CD4-positive, alpha-beta memory T cell (primary cell): ENCODE measurements around the gene FZD4. TPM values are rescaled to one million over a fixed set of nuclear protein-coding genes. Genes with fewer than 3 reads are reported as not detected.

Experiments used
- CTCF ChIA-PET: fragments of 350-600 bp; sonication (Branson Sonifier 250); formaldehyde crosslinking; loops from one replicate; lab custom pipeline; 2021; ENCODE audit warnings: inconsistent platforms; ENCODE audit not compliant: partially characterized antibody; lab: Charles Lee
- POLR2A ChIA-PET: fragments of 350-600 bp; sonication (Branson Sonifier 250); formaldehyde crosslinking; loops from one replicate; lab custom pipeline; 2021; ENCODE audit not compliant: partially characterized antibody; lab: Charles Lee
- DNase-seq, 5 donors: peaks; one replicate each; pipeline versions ENCODE4 v3.0.0 to v3.0.0-alpha.2; 2020 to 2022; ENCODE audit warnings: mixed read lengths in 1 of 5
- H3K27ac ChIP-seq: one replicate; pipeline ENCODE4 v1.7.0; 2013; ENCODE audit warnings: low read depth, low read length
- H3K27me3 ChIP-seq: 2 replicates; pipeline ENCODE4 v1.7.0; 2013; ENCODE audit warnings: mild to moderate bottlenecking, low read length, moderate library complexity; ENCODE audit not compliant: insufficient read depth
- H3K36me3 ChIP-seq: 2 replicates; pipeline ENCODE4 v1.7.0; 2013; ENCODE audit warnings: mild to moderate bottlenecking, low read length, moderate library complexity; ENCODE audit not compliant: insufficient read depth
- H3K4me1 ChIP-seq: 2 replicates; pipeline ENCODE4 v1.7.0; 2013; ENCODE audit warnings: mild to moderate bottlenecking, low read length, moderate library complexity; ENCODE audit not compliant: insufficient read depth
- H3K4me3 ChIP-seq, 2 donors: one replicate each; pipeline ENCODE4 v1.7.0; 2013; ENCODE audit warnings: low read length in 2 of 2, mild to moderate bottlenecking in 1 of 2
- H3K9me3 ChIP-seq, 2 donors: one replicate each; pipeline ENCODE4 v1.7.0; 2013; ENCODE audit warnings: low read length in 2 of 2, control low read depth in 1 of 2; ENCODE audit not compliant: control insufficient read depth in 1 of 2
- H3K27ac Mint-ChIP-seq, 7 donors: one replicate each; pipeline ENCODE4 v1.8.0; 2020 to 2021; ENCODE audit warnings: mixed read lengths in 7 of 7, mild to moderate bottlenecking in 6 of 7, inconsistent platforms in 3 of 7, moderate library complexity in 3 of 7
- H3K27me3 Mint-ChIP-seq, 2 donors: one replicate each; pipeline ENCODE4 v1.8.0; 2020 to 2021; ENCODE audit warnings: mixed read lengths in 2 of 2
- H3K36me3 Mint-ChIP-seq, 2 donors: one replicate each; pipeline ENCODE4 v1.8.0; 2020 to 2021; ENCODE audit warnings: mixed read lengths in 2 of 2, inconsistent platforms in 1 of 2, mild to moderate bottlenecking in 1 of 2
- H3K4me1 Mint-ChIP-seq, 4 donors: one replicate each; pipeline ENCODE4 v1.8.0; 2020 to 2021; ENCODE audit warnings: mixed read lengths in 4 of 4, mild to moderate bottlenecking in 1 of 4
- H3K4me3 Mint-ChIP-seq, 8 donors: one replicate each; pipeline ENCODE4 v1.8.0; 2020 to 2021; ENCODE audit warnings: mixed read lengths in 8 of 8, mild to moderate bottlenecking in 7 of 8, moderate library complexity in 6 of 8, inconsistent platforms in 3 of 8
- H3K9me3 Mint-ChIP-seq, 8 donors: one replicate each; pipeline ENCODE4 v1.8.0; 2020 to 2021; ENCODE audit warnings: mixed read lengths in 8 of 8, mild to moderate bottlenecking in 5 of 8, inconsistent platforms in 3 of 8, moderate library complexity in 1 of 8
- intact Hi-C: fragments of 100-400 bp; cut with micrococcal nuclease; formaldehyde crosslinking; loops from one replicate; pipeline ENCODE4 v1.15.1; 2023
- polyA plus RNA-seq, 2 donors: library from polyadenylated mRNA; unstranded; fragments of 300-500 nt; fragmentation: Illumina TruSeq; gene quantifications; one replicate each; pipeline ENCODE4 v1.2.3, GENCODE V29; 2021
- total RNA-seq, 2 experiments: library from RNA; stranded (reverse); gene quantifications; one replicate each; pipeline ENCODE4 v1.2.3, GENCODE V29; 2021

Gene FZD4
- total and polyA plus RNA-seq, 4 experiments from 2014 or later = 0.03 to 0.06 TPM; not detected in 2

- H3K4me1 Mint-ChIP-seq = peaks cover 0 to 9% (median 0%) of the 10 kb centered on the region in 4 donors
Measured at GRCh38 chr11:86930957-86931547, 24.1 kb downstream of the FZD4 start.

DNA sequence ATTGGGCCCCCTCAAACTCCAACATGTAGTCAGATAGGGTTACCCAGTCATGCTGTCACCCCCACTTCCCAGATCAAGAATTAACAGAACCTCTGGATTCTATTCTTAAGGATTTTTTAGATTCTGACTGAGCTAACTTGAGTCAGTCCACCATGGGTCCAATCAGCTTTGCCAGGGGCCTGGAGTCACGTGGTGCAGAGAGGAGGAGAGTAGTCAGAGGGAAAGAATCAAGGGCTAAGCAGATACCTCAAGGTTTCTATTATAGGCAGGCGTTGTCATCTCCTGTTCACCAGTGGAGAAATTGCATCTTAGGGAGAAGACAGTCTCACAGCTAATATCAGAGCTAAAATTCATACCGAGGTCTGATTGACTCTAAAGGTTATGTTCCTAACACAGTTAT lies 28.2 kb downstream of the FZD4 start:
- H3K4me1 ChIP-seq = no peaks in the 10 kb centered on the region
- no peaks in the 10 kb centered on the region for H3K9me3 ChIP-seq
- H3K4me3 ChIP-seq = no peak overlapping the region
- intact Hi-C loops = no loop called here
- CTCF ChIA-PET = interaction anchor here (5.3 kb wide), 1 partner anchor 12 kb away, joined by 21 read pairs; no protein-coding TSS in a partner anchor
- Mint-ChIP-seq H3K4me3 (no peak overlapping the region), H3K36me3 (no peaks in the 10 kb centered on the region), H3K4me1 (peaks cover 0 to 7% (median 0%) of the 10 kb centered on the region in 4 donors), H3K27ac (no peak overlapping the region), H3K27me3 (no peaks in the 10 kb centered on the region), H3K9me3 (no peaks in the 10 kb centered on the region)
- no peaks in the 10 kb centered on the region for H3K27me3 ChIP-seq
- H3K27ac ChIP-seq = no peak overlapping the region
- POLR2A ChIA-PET = no interaction called here
- no peaks in the 10 kb centered on the region for H3K36me3 ChIP-seq
- DNase-seq = no peak

More at GRCh38 chr11:86930957-86931547, 24.1 kb downstream of the FZD4 start:
- Mint-ChIP-seq H3K9me3 (no peaks in the 10 kb centered on the region), H3K27me3 (no peaks in the 10 kb centered on the region), H3K36me3 (no peaks in the 10 kb centered on the region), H3K27ac (no peak overlapping the region), H3K4me3 (no peak overlapping the region)
- no peaks in the 10 kb centered on the region for H3K27me3 ChIP-seq
- no peaks in the 10 kb centered on the region for H3K9me3 ChIP-seq
- CTCF ChIA-PET = interaction anchor here (1.6 kb wide), 1 partner anchor 8 kb away, joined by 5 read pairs; no protein-coding TSS in a partner anchor
- no peaks in the 10 kb centered on the region for H3K4me1 ChIP-seq
- no peak for DNase-seq
- H3K36me3 ChIP-seq = no peaks in the 10 kb centered on the region
- intact Hi-C loops = no loop called here
- H3K27ac ChIP-seq = no peak overlapping the region
- no peak overlapping the region for H3K4me3 ChIP-seq
- POLR2A ChIA-PET = no interaction called here

DNA sequence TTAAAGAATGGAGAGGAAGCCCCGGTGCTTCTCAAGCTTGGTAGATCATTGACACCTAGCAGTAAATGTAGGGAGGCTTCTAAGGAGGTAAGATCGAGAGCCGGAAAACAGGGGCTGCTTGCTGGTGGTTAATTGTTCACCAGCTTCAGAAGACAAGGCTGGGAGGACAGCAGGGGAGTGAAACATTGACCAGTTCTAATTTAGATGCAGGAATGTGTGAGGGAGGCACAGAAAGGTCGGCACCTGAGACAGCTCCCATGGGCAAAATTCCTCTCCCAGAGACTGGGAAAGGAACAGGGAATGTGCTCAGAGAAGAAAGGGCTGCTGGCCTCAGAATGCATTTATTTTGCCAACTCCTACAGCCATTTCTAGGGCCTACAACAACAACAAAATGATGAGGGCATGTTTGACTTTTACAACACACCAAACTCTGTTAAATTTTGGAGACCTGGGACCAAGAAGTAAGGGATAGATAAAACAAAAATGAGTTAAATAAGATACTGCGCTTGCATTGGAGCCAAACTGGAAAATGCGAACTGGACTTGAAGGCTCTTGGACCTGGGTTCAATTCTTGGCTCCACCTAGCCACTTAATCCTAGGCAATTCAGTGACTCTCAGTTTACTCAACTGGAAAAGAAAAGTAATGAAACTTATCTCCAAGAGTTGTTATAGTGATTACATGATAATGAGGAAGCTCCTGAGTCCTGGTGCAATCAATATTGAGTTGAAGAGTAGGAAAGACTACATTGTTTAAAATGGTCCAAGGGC lies 31.0 kb downstream of the FZD4 start:
- H3K27me3 Mint-ChIP-seq = no peaks in the 10 kb centered on the region
- POLR2A ChIA-PET = no interaction called here
- H3K36me3 Mint-ChIP-seq = no peaks in the 10 kb centered on the region
- Histone ChIP-seq H3K27me3 (no peaks in the 10 kb centered on the region), H3K36me3 (no peaks in the 10 kb centered on the region), H3K4me3 (no peak overlapping the region), H3K9me3 (no peaks in the 10 kb centered on the region), H3K4me1 (no peaks in the 10 kb centered on the region), H3K27ac (no peak overlapping the region)
- no peak overlapping the region for H3K27ac Mint-ChIP-seq
- H3K4me3 Mint-ChIP-seq = no peak overlapping the region
- no peaks in the 10 kb centered on the region for H3K4me1 Mint-ChIP-seq
- H3K9me3 Mint-ChIP-seq = no peaks in the 10 kb centered on the region
- intact Hi-C loops = no loop called here
- CTCF ChIA-PET = interaction anchor here (1.1 to 5.3 kb wide), 3 partner anchors 11 to 365 kb away, joined by 3 to 21 read pairs (median 3); no protein-coding TSS in a partner anchor
- no peak for DNase-seq

DNA sequence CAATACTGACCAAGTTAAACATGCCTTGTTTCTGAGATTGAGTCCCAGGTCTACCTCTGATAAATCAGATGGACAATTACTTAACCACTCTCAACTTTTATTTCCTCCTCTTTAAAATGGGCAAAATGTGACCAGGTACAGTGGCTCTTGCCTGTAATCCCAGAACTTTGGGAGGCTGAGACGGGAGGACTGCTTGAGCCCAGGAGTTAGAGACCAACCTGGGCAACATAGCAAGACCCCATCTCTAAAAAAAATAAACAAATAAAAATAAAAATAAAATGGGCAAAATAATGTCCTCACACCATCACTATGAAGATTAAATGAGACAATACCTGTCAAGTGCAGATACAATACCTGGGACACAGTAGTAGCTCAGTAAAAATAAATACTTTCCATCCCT lies 33.0 kb downstream of the FZD4 start:
- CTCF ChIA-PET = interaction anchor here (1.3 kb wide), 1 partner anchor 15 kb away, joined by 3 read pairs; no protein-coding TSS in a partner anchor
- no peak for DNase-seq
- H3K4me3 ChIP-seq = no peak overlapping the region

DNA sequence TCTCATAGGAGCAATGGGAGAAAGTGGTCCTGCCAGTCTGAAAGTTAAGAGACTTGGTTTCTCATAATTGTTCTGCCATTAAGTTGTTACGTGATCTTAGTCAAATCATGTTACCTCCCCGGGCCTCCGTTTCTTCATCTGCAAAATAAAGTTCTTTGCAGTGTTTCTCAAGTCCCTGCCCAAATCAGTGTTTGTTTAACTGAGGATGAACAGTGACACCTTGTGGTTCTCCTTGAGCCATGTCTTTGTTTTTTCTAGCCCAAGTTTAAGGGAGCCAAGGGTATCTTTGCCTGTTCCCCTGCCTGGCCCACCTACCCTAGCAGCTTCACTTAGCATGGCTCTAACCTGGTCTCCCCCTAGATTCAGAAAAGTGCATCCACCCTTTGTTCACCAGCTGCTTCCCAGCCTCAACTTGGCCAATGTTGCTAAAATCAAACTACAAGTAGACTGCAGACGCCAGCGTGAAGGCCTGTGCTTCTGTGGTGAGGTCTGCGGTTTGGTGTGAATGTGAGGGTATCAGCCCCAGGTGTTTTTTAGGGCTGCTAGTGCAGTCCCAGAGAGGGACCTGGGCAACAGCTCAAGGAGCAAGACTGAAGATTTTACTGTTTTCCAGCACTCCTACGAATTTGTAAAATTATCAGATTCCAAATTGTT lies 35.5 kb downstream of the FZD4 start:
- Mint-ChIP-seq H3K4me1 (peaks cover 0 to 8% (median 1%) of the 10 kb centered on the region in 4 donors), H3K27me3 (no peaks in the 10 kb centered on the region), H3K27ac (no peak overlapping the region), H3K9me3 (no peaks in the 10 kb centered on the region), H3K4me3 (no peak overlapping the region), H3K36me3 (no peaks in the 10 kb centered on the region)
- Histone ChIP-seq H3K27ac (no peak overlapping the region), H3K36me3 (no peaks in the 10 kb centered on the region), H3K27me3 (no peaks in the 10 kb centered on the region), H3K4me3 (no peak overlapping the region), H3K9me3 (no peaks in the 10 kb centered on the region), H3K4me1 (peaks cover 6% of the 10 kb centered on the region)
- CTCF ChIA-PET = no interaction called here
- intact Hi-C loops = loop anchor here (1.0 kb wide), 1 partner anchor 49 kb away; no protein-coding TSS in a partner anchor
- POLR2A ChIA-PET = no interaction called here
- peak in 2 of 5 donors; percentile 6 to 11 for DNase-seq

More for the DNA sequence above, 33.0 kb downstream of the FZD4 start:
- intact Hi-C loops = no loop called here
- no peaks in the 10 kb centered on the region for H3K36me3 Mint-ChIP-seq
- POLR2A ChIA-PET = no interaction called here
- H3K27me3 ChIP-seq = no peaks in the 10 kb centered on the region
- H3K27ac ChIP-seq = no peak overlapping the region
- H3K4me1 Mint-ChIP-seq = no peaks in the 10 kb centered on the region
- H3K9me3 ChIP-seq = no peaks in the 10 kb centered on the region
- H3K4me3 Mint-ChIP-seq = no peak overlapping the region
- no peaks in the 10 kb centered on the region for H3K9me3 Mint-ChIP-seq
- no peaks in the 10 kb centered on the region for H3K4me1 ChIP-seq
- H3K27ac Mint-ChIP-seq = no peak overlapping the region
- H3K36me3 ChIP-seq = no peaks in the 10 kb centered on the region
- H3K27me3 Mint-ChIP-seq = no peaks in the 10 kb centered on the region

GRCh38 chr11:86918973-86919372 lies 36.2 kb downstream of the FZD4 start:
- Histone ChIP-seq H3K27ac (no peak overlapping the region), H3K4me1 (peaks cover 6% of the 10 kb centered on the region), H3K27me3 (no peaks in the 10 kb centered on the region), H3K9me3 (no peaks in the 10 kb centered on the region), H3K36me3 (no peaks in the 10 kb centered on the region), H3K4me3 (no peak overlapping the region)
- no peak for DNase-seq
- peaks cover 0 to 3% of the 10 kb centered on the region in 2 donors for H3K27me3 Mint-ChIP-seq
- CTCF ChIA-PET = interaction anchor here (1.2 kb wide), 1 partner anchor 49 kb away, joined by 3 read pairs; no protein-coding TSS in a partner anchor
- no peak overlapping the region for H3K4me3 Mint-ChIP-seq
- no peaks in the 10 kb centered on the region for H3K36me3 Mint-ChIP-seq
- no peaks in the 10 kb centered on the region for H3K9me3 Mint-ChIP-seq
- intact Hi-C loops = loop anchor here (1.0 kb wide), 1 partner anchor 49 kb away; no protein-coding TSS in a partner anchor
- peaks cover 0 to 8% (median 1%) of the 10 kb centered on the region in 4 donors for H3K4me1 Mint-ChIP-seq
- no peak overlapping the region for H3K27ac Mint-ChIP-seq
- POLR2A ChIA-PET = no interaction called here

GRCh38 chr11:86918496-86918895 lies 36.7 kb downstream of the FZD4 start:
- intact Hi-C loops = no loop called here
- ChIA-PET CTCF (interaction anchor here (1.0 to 1.2 kb wide), 2 partner anchors 21 to 48 kb away, joined by 3 read pairs; no protein-coding TSS in a partner anchor), POLR2A (no interaction called here)
- no peak overlapping the region for H3K27ac Mint-ChIP-seq
- Histone ChIP-seq H3K27me3 (no peaks in the 10 kb centered on the region), H3K36me3 (no peaks in the 10 kb centered on the region), H3K4me1 (peaks cover 6% of the 10 kb centered on the region), H3K4me3 (no peak overlapping the region), H3K27ac (no peak overlapping the region), H3K9me3 (no peaks in the 10 kb centered on the region)
- no peak overlapping the region for H3K4me3 Mint-ChIP-seq
- H3K9me3 Mint-ChIP-seq = no peaks in the 10 kb centered on the region
- H3K27me3 Mint-ChIP-seq = peaks cover 0 to 5% of the 10 kb centered on the region in 2 donors
- H3K4me1 Mint-ChIP-seq = peaks cover 0 to 8% (median 1%) of the 10 kb centered on the region in 4 donors
- no peak for DNase-seq
- no peaks in the 10 kb centered on the region for H3K36me3 Mint-ChIP-seq
